Activated CD8-positive, alpha-beta memory T cell treated with anti-CD3 and anti-CD28 coated beads for 36 hours (primary cell): ENCODE data around the gene GALR3. TPM values are rescaled to one million over a fixed set of nuclear protein-coding genes. Genes with fewer than 3 reads are reported as not detected.

Source experiments
- CTCF ChIA-PET: fragments of 350-600 bp; sonication (Branson Sonifier 250); formaldehyde crosslinking; loops from one replicate; lab custom pipeline; 2021; ENCODE audit warnings: antibody characterized with exemption; lab: Charles Lee
- POLR2A ChIA-PET: fragments of 350-600 bp; sonication (Branson Sonifier 250); formaldehyde crosslinking; loops from one replicate; lab custom pipeline; 2021; ENCODE audit warnings: antibody characterized with exemption; lab: Charles Lee
- total RNA-seq, 2 experiments: library from RNA; stranded (reverse); gene quantifications; one replicate each; pipeline ENCODE4 v1.2.3, GENCODE V29; 2021

The GALR3 gene
- total RNA-seq, 2 experiments from 2014 or later: not detected

DNA sequence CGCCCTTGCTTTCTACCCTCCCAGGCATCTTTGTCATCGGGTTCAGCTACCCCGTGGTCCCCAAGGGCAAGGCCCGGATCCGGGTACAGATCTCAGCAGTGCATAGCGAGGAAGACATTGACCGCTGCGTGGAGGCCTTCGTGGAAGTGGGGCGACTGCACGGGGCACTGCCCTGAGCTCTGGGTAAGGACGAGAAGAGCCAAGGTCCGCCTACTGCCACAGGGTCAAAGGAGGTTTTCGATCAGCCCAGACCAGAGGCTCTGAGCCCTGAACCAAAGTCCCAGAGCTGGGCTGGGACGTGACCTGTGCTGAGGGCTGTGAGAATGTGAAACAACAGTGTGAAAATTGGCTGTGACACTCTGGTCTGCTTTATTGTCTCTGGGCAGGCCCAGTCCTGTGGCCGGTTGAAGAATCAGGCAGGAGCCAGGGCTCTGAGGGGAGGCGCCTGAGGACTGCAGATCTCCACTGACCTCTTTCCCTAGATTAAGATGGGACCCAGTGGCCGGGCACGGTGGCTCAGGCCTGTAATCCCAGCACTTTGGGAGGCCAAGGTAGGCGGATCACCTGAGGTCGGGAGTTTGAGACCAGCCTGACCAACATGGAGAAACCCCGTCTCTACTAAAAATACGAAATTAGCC lies 6.5 kb upstream of the GALR3 start:
- ChIA-PET CTCF (interaction anchor here (0.7 to 4.5 kb wide), 14 partner anchors 8 to 209 kb away, joined by 3 to 35 read pairs (median 4); partner anchors contain the start of genes GCAT and GGA1), POLR2A (no interaction called here)

DNA sequence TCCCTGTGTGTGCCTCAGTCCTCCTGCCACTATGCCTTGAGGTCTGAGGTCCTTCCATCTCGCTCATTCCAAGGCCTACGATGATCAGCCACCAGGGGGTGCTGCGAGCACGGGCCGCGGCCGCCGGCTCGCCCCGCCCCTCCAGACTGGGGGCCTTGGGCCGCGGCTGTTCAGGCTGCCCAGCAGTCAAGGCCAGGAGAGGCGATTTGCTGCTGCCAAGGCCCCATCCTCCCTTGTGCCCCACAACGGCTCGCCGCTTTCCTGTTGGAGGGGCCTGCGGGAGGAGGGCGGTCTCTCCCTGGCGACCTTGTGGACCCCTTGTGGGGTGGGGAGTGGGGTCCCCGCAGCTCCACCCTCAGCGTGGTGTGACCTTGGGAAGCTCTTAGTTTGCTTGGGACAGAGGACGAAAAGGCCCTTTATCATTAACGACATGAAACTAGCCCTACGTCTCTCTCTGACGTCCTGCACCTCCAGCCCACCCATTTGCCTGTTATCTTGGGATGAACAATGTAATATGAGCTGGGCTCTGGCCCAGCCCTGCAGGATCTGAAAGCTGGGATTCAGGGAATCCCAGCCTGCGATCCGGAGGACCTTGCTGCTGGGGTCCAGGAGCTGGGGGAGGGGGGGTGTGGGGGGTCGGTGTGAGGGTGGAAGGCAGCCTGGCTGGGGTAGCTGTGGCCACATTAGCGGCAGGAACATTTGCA lies 5.3 kb upstream of the GALR3 start:
- ChIA-PET CTCF (interaction anchor here (0.5 to 4.5 kb wide), 35 partner anchors 8 to 839 kb away, joined by 3 to 35 read pairs (median 4); partner anchors contain the start of genes ANKRD54, C22orf23, GCAT and GGA1), POLR2A (interaction anchor here (0.7 kb wide), 1 partner anchor 32 kb away, joined by 3 read pairs; no protein-coding TSS in a partner anchor)

DNA sequence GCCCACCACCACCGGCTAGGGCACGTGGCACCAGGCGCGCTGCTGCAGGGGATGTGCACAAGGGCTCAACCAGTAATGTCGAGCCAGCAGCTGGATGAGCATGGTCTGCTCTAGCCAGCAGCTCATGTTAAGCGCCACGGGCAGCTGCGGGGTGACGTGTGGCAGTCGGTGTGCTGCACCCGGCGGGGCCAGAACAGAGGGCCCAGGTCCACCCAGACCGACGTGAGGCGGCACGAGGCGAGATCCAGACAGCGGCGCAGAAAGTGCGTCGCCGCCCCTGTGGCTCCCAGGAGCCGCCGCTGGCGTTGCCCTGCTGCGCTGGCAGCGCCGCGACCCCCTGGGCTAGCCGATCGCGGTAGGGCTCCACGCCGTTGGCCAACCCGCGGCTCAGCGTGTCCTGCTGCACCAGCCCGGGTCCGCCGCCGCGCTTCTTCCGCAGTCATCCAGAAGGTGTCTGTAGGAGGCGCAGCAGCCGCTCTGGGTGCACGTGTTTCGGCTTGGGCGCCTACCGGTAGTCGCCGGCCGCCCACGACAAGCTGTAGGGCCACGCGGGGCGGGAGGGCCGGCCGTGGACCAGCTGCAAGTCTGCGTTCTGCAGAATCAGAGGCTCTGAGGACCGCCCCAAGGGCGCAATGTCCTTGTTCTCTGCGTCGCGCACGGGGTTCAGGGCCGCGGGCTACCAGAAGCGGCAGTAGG lies 4.6 kb upstream of the GALR3 start:
- CTCF ChIA-PET: interaction anchor here (0.5 to 4.5 kb wide), 29 partner anchors 8 to 838 kb away, joined by 3 to 35 read pairs (median 4); partner anchors contain the start of genes ANKRD54, C22orf23, GCAT and GGA1

DNA sequence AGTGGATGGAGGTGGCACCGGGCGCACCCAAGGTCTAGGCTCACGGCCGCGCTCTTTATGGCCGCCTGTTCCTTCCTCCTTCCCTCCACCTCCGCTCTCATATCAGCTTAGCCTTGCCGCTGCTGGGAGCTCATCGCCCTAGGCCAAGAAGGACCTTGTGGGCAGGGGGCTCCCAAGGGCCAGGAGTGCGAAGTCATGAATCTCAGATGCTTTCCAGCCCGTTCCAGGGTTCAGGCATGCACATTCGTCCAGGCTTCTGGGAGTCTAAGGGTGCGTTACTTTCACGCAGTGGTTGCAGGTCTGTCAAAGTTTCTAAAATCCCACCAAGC lies 4.1 kb upstream of the GALR3 start:
- POLR2A ChIA-PET: interaction anchor here (0.7 to 0.9 kb wide), 2 partner anchors 12 to 44 kb away, joined by 3 read pairs; partner anchors contain the start of gene GCAT
- CTCF ChIA-PET: interaction anchor here (1.0 to 4.5 kb wide), 16 partner anchors 10 to 838 kb away, joined by 3 to 35 read pairs (median 5); partner anchors contain the start of genes ANKRD54, C22orf23, GCAT and MICALL1

More for the DNA sequence above, 4.6 kb upstream of the GALR3 start:
- POLR2A ChIA-PET: interaction anchor here (0.5 to 0.9 kb wide), 4 partner anchors 11 to 133 kb away, joined by 3 to 6 read pairs (median 3); partner anchors contain the start of gene GCAT

DNA sequence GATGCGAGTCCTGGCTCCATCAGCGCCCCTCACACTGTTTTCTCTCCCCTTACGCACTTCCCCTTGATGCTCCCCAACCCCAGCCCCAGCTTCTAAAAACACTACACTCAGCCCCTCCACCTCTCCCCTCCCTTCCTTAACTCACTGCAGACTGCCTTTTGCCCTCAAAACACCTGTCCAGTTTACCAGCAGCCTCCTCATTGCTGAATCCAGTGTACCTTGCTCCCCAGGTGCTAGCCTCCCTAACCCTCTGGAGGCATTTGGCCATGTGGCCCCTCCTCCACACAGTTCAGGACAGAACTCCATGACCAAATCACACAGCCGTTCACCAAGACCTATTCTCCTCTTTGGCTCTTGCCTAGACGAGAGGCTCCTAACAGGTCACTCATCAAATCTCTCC lies 2.8 kb upstream of the GALR3 start:
- CTCF ChIA-PET: interaction anchor here (0.8 to 4.5 kb wide), 5 partner anchors 12 to 114 kb away, joined by 3 to 35 read pairs (median 4); partner anchors contain the start of genes ANKRD54 and GCAT
- POLR2A ChIA-PET: interaction anchor here (0.6 kb wide), 1 partner anchor 39 kb away, joined by 11 read pairs; no protein-coding TSS in a partner anchor

DNA sequence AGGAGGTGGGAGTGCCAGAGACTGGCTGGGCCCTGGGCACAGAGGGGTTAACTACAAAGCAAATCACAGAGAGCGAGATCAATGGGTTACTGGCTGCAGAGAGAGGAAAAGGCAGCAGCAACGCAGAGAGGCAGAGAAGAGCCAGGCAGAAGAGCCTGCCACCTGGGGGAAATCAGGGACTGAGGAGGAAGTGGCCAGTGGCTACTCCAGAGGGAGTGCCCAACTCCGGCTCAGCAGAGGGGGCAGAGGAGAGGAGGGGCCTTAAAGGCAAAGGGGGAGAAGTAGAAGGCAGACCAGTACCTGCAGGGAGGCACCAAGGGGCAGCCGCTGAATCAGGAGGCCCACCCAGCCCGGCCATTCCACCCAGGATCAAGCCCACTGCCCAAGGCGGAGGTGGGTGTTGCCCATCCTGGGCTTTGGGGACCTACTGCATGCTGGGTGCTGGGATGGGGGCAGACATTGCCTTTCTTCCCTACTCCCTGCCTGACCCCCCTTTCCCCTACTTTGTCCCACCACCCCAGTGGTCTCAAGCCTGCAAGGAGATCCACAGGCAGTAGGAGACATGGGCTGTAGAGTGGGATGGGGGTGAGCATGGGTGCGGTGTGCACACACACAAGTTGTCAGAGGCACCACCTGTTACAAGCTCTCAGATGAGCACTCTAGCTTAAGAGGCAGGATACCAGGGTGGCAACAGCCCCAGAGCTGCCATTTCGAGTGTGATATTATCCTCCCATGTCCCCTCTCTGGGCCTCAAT lies 926 bp upstream of the GALR3 start:
- ChIA-PET CTCF (interaction anchor here (0.7 kb wide), 1 partner anchor 23 kb away, joined by 4 read pairs; no protein-coding TSS in a partner anchor), POLR2A (interaction anchor here (2.3 kb wide), 1 partner anchor 22 kb away, joined by 8 read pairs; the partner anchor contains the start of gene ANKRD54)

DNA sequence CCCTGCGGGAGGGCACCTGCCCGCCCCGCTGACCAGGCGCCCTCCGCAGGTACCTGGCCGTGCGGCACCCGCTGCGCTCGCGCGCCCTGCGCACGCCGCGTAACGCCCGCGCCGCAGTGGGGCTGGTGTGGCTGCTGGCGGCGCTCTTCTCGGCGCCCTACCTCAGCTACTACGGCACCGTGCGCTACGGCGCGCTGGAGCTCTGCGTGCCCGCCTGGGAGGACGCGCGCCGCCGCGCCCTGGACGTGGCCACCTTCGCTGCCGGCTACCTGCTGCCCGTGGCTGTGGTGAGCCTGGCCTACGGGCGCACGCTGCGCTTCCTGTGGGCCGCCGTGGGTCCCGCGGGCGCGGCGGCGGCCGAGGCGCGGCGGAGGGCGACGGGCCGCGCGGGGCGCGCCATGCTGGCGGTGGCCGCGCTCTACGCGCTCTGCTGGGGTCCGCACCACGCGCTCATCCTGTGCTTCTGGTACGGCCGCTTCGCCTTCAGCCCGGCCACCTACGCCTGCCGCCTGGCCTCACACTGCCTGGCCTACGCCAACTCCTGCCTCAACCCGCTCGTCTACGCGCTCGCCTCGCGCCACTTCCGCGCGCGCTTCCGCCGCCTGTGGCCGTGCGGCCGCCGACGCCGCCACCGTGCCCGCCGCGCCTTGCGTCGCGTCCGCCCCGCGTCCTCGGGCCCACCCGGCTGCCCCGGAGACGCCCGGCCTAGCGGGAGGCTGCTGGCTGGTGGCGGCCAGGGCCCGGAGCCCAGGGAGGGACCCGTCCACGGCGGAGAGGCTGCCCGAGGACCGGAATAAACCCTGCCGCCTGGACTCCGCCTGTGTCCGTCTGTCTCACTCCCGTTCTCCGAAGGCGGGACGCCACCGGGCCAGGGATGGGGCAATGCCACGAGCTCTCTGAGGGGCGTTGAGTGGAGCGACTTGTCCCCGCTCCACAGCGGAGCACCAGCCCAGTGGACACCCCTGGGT lies 1.8 kb downstream of the GALR3 start:
- CTCF ChIA-PET: interaction anchor here (1.0 to 1.4 kb wide), 3 partner anchors 8 to 38 kb away, joined by 3 to 5 read pairs (median 4); partner anchors contain the start of gene ANKRD54
- POLR2A ChIA-PET: interaction anchor here (0.6 to 2.3 kb wide), 2 partner anchors 19 to 62 kb away, joined by 4 to 8 read pairs; partner anchors contain the start of gene ANKRD54

DNA sequence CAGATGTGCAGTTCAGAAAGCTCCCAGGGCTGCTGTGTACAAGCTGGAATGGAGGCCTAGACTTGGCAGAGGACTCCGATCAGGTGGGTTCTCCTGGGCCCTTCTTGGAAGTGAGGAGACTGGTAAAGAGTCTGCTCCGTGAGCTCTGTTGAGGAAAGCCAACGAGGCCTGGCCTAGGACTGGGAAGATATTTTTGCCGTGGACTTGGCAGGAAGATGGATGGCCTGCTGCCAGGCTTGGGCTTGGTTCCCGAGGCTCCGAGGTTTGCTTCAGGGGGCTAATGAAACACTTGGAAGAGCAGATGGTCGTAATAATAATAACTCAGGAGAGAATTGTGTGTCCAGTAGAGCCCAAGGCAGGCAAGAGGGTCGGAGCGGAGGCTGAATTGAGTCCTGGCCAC lies 3.9 kb downstream of the GALR3 start:
- CTCF ChIA-PET: interaction anchor here (1.2 kb wide), 1 partner anchor 9 kb away, joined by 5 read pairs; no protein-coding TSS in a partner anchor

DNA sequence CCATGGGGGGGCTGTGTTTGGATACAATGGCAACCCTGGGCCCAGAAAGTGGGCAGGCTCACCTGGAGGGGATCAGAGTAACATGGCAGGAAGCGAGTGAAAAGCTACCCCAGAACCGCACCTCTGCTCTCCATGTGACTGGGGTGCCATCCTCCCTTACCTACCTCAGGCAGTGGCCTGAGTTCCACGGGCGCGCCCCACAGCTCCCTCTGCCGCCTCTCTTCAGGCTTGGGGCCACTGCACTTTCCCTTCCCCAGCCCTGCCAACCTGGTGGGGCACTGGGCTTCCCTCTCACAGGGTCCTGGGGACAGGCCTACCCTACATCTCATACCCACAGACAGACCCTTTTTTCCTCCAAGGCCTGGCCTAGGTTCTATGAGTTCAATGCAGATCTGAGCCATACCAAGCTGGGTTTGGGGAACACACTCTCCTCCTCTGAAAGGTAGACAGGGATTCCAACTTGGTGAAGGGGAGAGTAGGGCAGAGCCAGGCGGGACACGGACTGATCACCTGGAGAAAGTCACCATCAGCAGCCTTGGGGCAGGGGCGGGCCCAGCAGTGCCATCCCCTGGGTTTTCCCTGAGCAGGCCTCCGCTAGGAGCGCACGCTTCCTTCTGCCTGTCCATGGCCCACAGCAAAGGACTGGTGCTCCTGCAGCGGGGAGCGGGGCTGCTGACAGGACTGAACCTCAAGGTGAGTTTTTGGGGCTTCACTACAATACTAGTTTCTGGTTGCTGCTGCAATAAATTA lies 7.1 kb downstream of the GALR3 start:
- CTCF ChIA-PET: interaction anchor here (0.5 to 2.4 kb wide), 2 partner anchors 12 to 319 kb away, joined by 3 to 10 read pairs; no protein-coding TSS in a partner anchor
- POLR2A ChIA-PET: interaction anchor here (0.6 kb wide), 1 partner anchor 9 kb away, joined by 7 read pairs; no protein-coding TSS in a partner anchor

More for the DNA sequence above, 3.9 kb downstream of the GALR3 start:
- POLR2A ChIA-PET: interaction anchor here (1.0 kb wide), 1 partner anchor 39 kb away, joined by 3 read pairs; no protein-coding TSS in a partner anchor

DNA sequence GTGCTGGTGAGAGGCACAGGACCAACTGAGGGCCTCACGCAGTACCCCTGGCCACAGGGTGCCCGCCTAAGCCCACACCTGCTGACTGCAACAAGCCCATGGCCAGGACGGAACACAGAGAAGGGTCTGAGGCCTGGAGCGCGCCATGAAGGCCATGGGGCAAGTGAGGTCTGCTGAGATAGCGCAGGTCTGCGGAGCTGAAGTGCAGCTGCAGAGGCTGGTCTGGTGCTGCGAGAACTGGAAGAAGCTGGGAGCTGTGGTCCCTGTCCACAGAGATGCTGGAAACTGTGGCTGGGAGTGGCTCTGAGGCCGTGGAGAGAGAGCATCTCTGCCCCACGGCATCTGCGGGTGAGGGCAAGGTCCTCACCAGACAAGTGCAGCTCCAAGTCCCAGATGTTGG lies 8.3 kb downstream of the GALR3 start:
- ChIA-PET CTCF (no interaction called here), POLR2A (no interaction called here)

DNA sequence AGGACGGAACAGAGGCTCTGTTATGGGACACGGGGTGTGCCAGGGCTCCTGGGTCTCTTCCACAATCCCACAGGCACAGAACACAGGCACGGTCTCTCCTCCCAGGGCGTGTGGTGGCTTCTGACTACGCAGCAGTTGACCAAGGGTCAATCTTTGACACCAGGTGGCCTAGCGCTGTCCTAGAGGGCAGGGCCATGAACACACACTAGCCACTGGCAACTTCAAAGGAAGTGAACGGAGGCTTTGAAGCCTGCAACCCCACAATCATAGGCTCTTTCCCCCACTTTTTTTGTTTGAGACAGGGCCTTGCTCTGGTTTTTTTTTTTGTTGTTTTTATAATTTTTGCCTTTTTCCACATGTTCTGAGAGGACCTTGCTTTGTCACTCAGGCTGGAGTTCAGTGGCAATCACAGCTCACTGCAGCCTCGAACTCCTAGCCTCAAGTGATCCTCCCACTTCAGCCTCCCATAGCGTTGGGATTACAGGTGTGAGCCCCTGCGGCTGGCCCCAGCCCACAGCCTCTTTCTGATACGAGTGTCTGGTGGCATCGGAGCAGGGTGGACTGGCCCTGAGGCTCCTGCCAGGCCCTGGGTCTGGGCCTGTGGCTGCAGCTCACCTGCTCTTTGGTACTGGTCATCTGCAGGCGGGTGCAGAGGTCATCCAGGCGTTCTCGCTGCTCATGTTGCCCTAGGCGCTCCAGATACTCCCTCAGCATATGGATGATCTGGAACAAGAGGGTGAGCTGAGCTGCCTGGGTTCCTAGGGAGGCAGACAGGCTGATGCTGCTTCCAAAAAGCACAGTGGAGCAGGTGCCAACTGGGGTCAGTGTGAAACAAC lies 9.1 kb downstream of the GALR3 start:
- ChIA-PET CTCF (no interaction called here), POLR2A (no interaction called here)

DNA sequence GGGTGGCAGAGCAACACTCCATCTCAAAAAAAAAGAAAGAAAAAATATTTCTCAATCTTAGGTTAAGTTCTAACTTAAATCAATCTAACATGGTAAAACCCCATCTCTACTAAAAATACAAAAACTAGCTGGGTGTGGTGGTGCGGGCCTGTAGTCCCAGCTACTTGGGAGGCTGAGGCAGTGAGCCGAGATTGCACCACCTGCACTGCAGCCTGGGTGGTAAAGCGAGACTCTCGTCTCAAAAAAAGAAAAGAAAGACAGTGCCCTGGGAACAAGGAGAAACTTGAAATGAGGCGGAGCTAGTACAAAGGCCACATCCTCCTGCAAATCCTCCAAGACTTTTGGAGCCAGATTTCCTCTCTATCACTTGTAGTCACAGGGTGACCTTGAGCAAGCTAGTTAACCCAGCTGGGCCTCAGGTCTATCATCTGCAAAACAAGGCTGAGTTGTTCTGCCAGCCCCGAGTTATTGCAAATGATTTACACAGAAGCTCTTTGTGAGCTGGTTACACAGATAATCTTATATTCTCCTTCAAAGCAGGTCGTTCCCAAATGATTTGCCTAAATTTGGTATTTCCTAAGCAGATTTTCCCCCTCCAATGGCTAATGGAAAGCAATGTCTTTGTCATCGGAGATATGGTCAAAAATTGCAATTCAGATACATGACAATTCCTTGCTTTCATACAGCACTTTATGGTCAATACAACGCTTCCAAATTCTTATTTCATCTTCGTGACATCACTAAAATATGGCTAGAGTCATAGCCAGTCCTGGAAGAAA lies 19.0 kb downstream of the GALR3 start:
- ChIA-PET POLR2A (interaction anchor here (0.5 kb wide), 1 partner anchor 365 kb away, joined by 9 read pairs; no protein-coding TSS in a partner anchor), CTCF (interaction anchor here (0.6 kb wide), 1 partner anchor 259 kb away, joined by 4 read pairs; no protein-coding TSS in a partner anchor)

DNA sequence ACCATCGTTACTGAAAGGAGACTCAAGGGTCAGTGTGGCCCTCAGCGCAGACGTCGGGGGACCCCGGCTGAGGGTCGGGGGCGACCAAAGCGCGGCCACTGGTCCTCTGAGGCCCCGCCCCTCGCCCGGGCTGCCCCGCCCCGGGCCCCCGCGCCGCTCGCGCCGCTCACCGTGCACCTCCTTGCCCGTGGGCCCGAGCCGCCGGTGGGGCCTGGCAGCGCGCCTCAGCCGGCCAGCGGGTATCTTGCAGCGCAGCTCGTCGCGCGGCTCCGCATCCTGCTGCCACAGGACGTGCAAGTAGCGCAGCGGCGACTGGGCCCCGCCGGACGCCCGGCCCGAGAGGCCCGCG lies 20.5 kb downstream of the GALR3 start:
- ChIA-PET POLR2A (interaction anchor here (0.6 to 0.9 kb wide), 2 partner anchors 20 to 110 kb away, joined by 5 to 8 read pairs; partner anchors contain the start of genes C22orf23, GALR3 and POLR2F), CTCF (interaction anchor here (1.0 to 1.8 kb wide), 3 partner anchors 20 to 57 kb away, joined by 3 to 8 read pairs (median 5); no protein-coding TSS in a partner anchor)

DNA sequence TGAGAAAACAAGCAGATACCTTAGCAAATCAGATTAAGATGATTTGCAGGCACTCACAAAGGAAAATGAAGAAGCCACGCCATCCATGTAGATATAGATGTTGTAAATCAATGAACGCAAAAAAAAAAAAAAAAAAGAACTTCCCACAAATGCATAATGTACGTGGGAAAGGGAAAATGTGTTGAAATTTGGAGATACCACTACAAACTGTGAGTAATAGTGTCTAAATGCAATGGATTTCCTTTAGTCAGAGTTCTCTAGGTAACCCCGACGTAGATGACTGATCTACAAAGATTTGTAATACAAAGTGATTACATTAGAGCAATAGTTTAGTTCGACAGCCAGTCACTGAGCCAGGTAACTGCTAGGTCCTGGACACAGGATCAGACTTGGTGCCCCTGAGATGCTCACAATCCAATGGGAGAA lies 21.7 kb downstream of the GALR3 start:
- ChIA-PET POLR2A (interaction anchor here (1.4 kb wide), 1 partner anchor 11 kb away, joined by 3 read pairs; no protein-coding TSS in a partner anchor), CTCF (interaction anchor here (0.5 to 1.0 kb wide), 2 partner anchors 19 to 23 kb away, joined by 3 to 4 read pairs; no protein-coding TSS in a partner anchor)
